ENCODE data around the gene SETD7.

DNA sequence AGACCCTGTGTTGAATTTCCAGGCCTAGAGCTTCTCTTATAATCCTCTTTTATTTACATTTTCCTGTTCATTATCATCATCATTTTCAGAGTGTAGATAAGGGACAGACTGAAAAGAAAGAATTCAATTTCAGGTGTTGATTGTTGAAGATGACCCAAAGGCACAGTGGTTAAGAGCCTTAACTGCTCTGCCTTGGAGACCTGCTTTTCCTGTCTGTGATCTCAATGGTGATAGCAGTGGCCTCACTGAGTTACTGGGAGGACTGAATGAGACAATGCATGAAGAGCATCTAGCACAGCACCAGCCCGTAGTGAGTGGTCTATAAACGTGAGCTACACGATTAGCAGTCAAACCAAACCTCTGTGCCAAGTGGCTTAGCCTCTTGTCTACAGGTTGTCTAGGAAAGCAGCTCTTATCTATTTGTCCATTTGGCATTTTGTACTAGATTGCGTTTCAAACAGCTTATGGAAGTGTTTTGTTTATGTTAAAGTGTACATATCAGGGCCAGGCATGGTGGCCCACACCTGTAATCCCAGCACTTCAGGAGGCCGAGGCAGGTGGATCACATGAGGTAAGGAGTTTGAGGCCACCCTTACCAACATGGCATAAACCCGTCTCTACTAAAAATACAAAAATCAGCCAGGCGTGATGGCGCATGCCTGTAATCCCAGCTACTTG is 41.5 kb downstream of the SETD7 start:
- no peak for TF ChIP-seq EZH2 (IDR thresholded peaks at IDR 0.05; ENCODE audit: borderline replicate concordance, low read depth, low read length, poor library complexity, severe bottlenecking)
- TF ChIP-seq, protein P1, sequence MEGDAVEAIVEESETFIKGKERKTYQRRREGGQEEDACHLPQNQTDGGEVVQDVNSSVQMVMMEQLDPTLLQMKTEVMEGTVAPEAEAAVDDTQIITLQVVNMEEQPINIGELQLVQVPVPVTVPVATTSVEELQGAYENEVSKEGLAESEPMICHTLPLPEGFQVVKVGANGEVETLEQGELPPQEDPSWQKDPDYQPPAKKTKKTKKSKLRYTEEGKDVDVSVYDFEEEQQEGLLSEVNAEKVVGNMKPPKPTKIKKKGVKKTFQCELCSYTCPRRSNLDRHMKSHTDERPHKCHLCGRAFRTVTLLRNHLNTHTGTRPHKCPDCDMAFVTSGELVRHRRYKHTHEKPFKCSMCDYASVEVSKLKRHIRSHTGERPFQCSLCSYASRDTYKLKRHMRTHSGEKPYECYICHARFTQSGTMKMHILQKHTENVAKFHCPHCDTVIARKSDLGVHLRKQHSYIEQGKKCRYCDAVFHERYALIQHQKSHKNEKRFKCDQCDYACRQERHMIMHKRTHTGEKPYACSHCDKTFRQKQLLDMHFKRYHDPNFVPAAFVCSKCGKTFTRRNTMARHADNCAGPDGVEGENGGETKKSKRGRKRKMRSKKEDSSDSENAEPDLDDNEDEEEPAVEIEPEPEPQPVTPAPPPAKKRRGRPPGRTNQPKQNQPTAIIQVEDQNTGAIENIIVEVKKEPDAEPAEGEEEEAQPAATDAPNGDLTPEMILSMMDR (conservative IDR thresholded peaks at IDR 0.05; ENCODE audit: low read depth, low read length): no peak

Data from A673 (cell line).